C4-2B (cell line): Measurements from ENCODE around the gene NRIP1.
A peak's percentile ranks its signal among the peaks of the same experiment; 100 is the strongest.

Experiments
- H3K27ac ChIP-seq: fragments of 450-650 bp; 2 replicates; pipeline ENCODE4 v1.5.1; 2017
- CTCF ChIP-seq: fragments of 450-650 bp; conservative IDR thresholded peaks from 2 replicates; pipeline ENCODE4 v1.5.1; 2017; ENCODE audit warnings: mild to moderate bottlenecking
- ZFX ChIP-seq: fragments of 450-650 bp; IDR thresholded peaks from 2 replicates; pipeline ENCODE4 v1.6.1; 2017

Gene NRIP1

GRCh38 chr21:15064576-15065391, at the start of gene NRIP1:
Gene NRIP1 (minus strand): TSS chr21:15065000. CDS start chr21:14968192, 96,808 bp downstream.
- peak within 1 kb of the TSS; percentile 89 for H3K27ac ChIP-seq
- TF ChIP-seq ZFX (peak; percentile 90), CTCF (no peak)

GRCh38 chr21:15112858-15113257, 48.1 kb upstream of the NRIP1 start:
- TF ChIP-seq ZFX (no peak), CTCF (no peak)

GRCh38 chr21:15108801-15109200, 44.0 kb upstream of the NRIP1 start:
- TF ChIP-seq CTCF = no peak
- no peak for TF ChIP-seq ZFX
- H3K27ac ChIP-seq = no peak overlapping the region

More at GRCh38 chr21:15112858-15113257, 48.1 kb upstream of the NRIP1 start:
- H3K27ac ChIP-seq = no peak overlapping the region

- no peak for TF ChIP-seq ZFX
- no peak for TF ChIP-seq CTCF
- H3K27ac ChIP-seq = no peak overlapping the region
Measured at GRCh38 chr21:15104470-15104869, 39.7 kb upstream of the NRIP1 start.

GRCh38 chr21:15098908-15099307, 34.1 kb upstream of the NRIP1 start:
- TF ChIP-seq ZFX = no peak
- H3K27ac ChIP-seq = no peak overlapping the region

- no peak for TF ChIP-seq CTCF
- TF ChIP-seq ZFX = no peak
Measured at GRCh38 chr21:15098181-15098580, 33.4 kb upstream of the NRIP1 start.

GRCh38 chr21:15097580-15097979, 32.8 kb upstream of the NRIP1 start:
- H3K27ac ChIP-seq = no peak overlapping the region
- TF ChIP-seq ZFX (no peak), CTCF (no peak)

More at GRCh38 chr21:15098181-15098580, 33.4 kb upstream of the NRIP1 start:
- H3K27ac ChIP-seq = no peak overlapping the region

GRCh38 chr21:15096146-15096545, 31.3 kb upstream of the NRIP1 start:
- TF ChIP-seq CTCF (no peak), ZFX (no peak)
- H3K27ac ChIP-seq = no peak overlapping the region
